HepG2 (cell line): ENCODE data around the gene CPNE2. TPM values are rescaled to one million over a fixed set of nuclear protein-coding genes. Genes with fewer than 3 reads are reported as not detected.
A peak's percentile ranks its signal among the peaks of the same experiment; 100 is the strongest.

Source experiments
- FOXC1 ChIP-seq: sonication (generic); formaldehyde crosslinking; IDR thresholded peaks from 2 replicates; pipeline ENCODE4 v1.8.0; 2022; ENCODE audit warnings: mild to moderate bottlenecking, missing genetic modification reagents, borderline replicate concordance
- HIVEP1 ChIP-seq: sonication (generic); formaldehyde crosslinking; IDR thresholded peaks from 2 replicates; pipeline ENCODE4 v1.4.0; 2020; ENCODE audit warnings: mild to moderate bottlenecking, missing genetic modification reagents
- HOMEZ ChIP-seq: IDR thresholded peaks from 2 replicates; pipeline ENCODE4 v1.6.1; 2016; ENCODE audit warnings: low read depth
- MAFG ChIP-seq: sonication (generic); formaldehyde crosslinking; IDR thresholded peaks from 2 replicates; pipeline ENCODE4 v1.5.1; 2020; ENCODE audit warnings: mild to moderate bottlenecking, missing genetic modification reagents
- MYPOP ChIP-seq: sonication (generic); formaldehyde crosslinking; IDR thresholded peaks from 2 replicates; pipeline ENCODE4 v1.8.1; 2023; ENCODE audit warnings: mild to moderate bottlenecking, moderate library complexity, missing genetic modification reagents
- RXRA ChIP-seq: sonication (generic); formaldehyde crosslinking; IDR thresholded peaks from 2 replicates; pipeline ENCODE4 v1.5.1; 2020; ENCODE audit warnings: missing genetic modification reagents
- SP1 ChIP-seq, 2 experiments: fragments of 450-650 bp in 1 of 2; sonication (generic) in 1 of 2; formaldehyde crosslinking in 1 of 2; IDR thresholded peaks; 2 replicates each; pipeline versions ENCODE4 v1.4.0 to v1.6.1; 2016 to 2020; ENCODE audit warnings: missing genetic modification reagents in 1 of 2
- ZBTB46 ChIP-seq: sonication (generic); formaldehyde crosslinking; IDR thresholded peaks from 2 replicates; pipeline ENCODE4 v1.4.0; 2020; ENCODE audit warnings: mild to moderate bottlenecking, missing genetic modification reagents, borderline replicate concordance
- ZHX2 ChIP-seq, 2 experiments: sonication (generic) in 1 of 2; formaldehyde crosslinking in 1 of 2; IDR thresholded peaks; 2 replicates each; pipeline versions ENCODE4 v1.6.1 to v1.9.0; 2014 to 2022; ENCODE audit warnings: antibody characterized with exemption in 1 of 2, borderline replicate concordance in 1 of 2, inconsistent platforms in 1 of 2, low read depth in 1 of 2, missing genetic modification reagents in 1 of 2
- ZNF605 ChIP-seq: sonication (generic); formaldehyde crosslinking; IDR thresholded peaks from 2 replicates; pipeline ENCODE4 v1.8.0; 2022; ENCODE audit warnings: mild to moderate bottlenecking, missing genetic modification reagents
- ZNF841 ChIP-seq: sonication (generic); formaldehyde crosslinking; IDR thresholded peaks from 2 replicates; pipeline ENCODE4 v1.8.1; 2023; ENCODE audit warnings: missing genetic modification reagents, borderline replicate concordance
- ZSCAN30 ChIP-seq: sonication (generic); formaldehyde crosslinking; IDR thresholded peaks from 2 replicates; pipeline ENCODE4 v1.5.0; 2020; ENCODE audit warnings: mild to moderate bottlenecking, missing genetic modification reagents
- polyA plus RNA-seq, 8 experiments: library from polyadenylated mRNA; depleted of rRNA in 3 of 8; stranded (reverse) in 7 of 8; unstranded in 1 of 8; fragments of >200 nt; fragmentation: Illumina TruSeq in 4 of 8; extraction: Trizol in 4 of 8; gene quantifications; 2 replicates each; pipeline versions ENCODE4 v1.2.1 to v1.2.3, GENCODE V29; 2011 to 2016; ENCODE audit warnings: low read depth in 4 of 8, missing spikeins in 1 of 8, mixed read lengths in 1 of 8; ENCODE audit not compliant: insufficient read depth in 1 of 8
- total RNA-seq, 5 experiments: library from RNA; depleted of rRNA; stranded (reverse); fragments of >200 nt; fragmentation: Illumina TruSeq; extraction: Trizol; gene quantifications; 2 replicates each; pipeline ENCODE4 v1.2.3, GENCODE V29; 2016; ENCODE audit warnings: low read depth in 1 of 5
- TF ChIP-seq, protein P1 (sequence below): sonication (generic); formaldehyde crosslinking; conservative IDR thresholded peaks from 2 replicates; pipeline ENCODE4 v1.5.0; 2020; ENCODE audit warnings: missing genetic modification reagents
- TF ChIP-seq, protein P2 (sequence below): sonication (generic); formaldehyde crosslinking; IDR thresholded peaks from 2 replicates; pipeline ENCODE4 v1.4.0; 2020; ENCODE audit warnings: mild to moderate bottlenecking, low read depth, missing genetic modification reagents

The CPNE2 gene
- total and polyA plus RNA-seq, 2 of the 13 experiments (the other 11 are each of a cell fraction or from before 2014, with no cell fraction given) = 10.6 to 23.3 TPM

GRCh38 chr16:57091200-57091974 lies 996 bp upstream of the CPNE2 start (continued):
- TF ChIP-seq, protein P1, sequence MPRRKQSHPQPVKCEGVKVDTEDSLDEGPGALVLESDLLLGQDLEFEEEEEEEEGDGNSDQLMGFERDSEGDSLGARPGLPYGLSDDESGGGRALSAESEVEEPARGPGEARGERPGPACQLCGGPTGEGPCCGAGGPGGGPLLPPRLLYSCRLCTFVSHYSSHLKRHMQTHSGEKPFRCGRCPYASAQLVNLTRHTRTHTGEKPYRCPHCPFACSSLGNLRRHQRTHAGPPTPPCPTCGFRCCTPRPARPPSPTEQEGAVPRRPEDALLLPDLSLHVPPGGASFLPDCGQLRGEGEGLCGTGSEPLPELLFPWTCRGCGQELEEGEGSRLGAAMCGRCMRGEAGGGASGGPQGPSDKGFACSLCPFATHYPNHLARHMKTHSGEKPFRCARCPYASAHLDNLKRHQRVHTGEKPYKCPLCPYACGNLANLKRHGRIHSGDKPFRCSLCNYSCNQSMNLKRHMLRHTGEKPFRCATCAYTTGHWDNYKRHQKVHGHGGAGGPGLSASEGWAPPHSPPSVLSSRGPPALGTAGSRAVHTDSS (CRISPR knock-in tag) = no peak
- TF ChIP-seq HIVEP1 (CRISPR knock-in tag) (no peak), ZHX2 (IDR thresholded peaks at IDR 0.05; ENCODE audit: low read depth) (no peak), ZHX2 (CRISPR knock-in tag; IDR thresholded peaks at IDR 0.05; ENCODE audit: borderline replicate concordance) (no peak), ZBTB46 (no peak), ZSCAN30 (CRISPR knock-in tag) (no peak), MYPOP (CRISPR knock-in tag) (no peak), RXRA (CRISPR knock-in tag) (peak; percentile 53; the same call in 1 of the 2 replicates), ZNF841 (CRISPR knock-in tag) (no peak), HOMEZ (CRISPR knock-in tag) (no peak), MAFG (CRISPR knock-in tag) (no peak), FOXC1 (CRISPR knock-in tag) (0 out of 2 replicates have a peak, but pooled peaks have one; percentile 20), ZNF605 (CRISPR knock-in tag) (0 out of 2 replicates have a peak, but pooled peaks have one; percentile 10), SP1 (IDR thresholded peaks at IDR 0.05) (no peak), SP1 (CRISPR knock-in tag; IDR thresholded peaks at IDR 0.05) (no peak)
- TF ChIP-seq, protein P2, sequence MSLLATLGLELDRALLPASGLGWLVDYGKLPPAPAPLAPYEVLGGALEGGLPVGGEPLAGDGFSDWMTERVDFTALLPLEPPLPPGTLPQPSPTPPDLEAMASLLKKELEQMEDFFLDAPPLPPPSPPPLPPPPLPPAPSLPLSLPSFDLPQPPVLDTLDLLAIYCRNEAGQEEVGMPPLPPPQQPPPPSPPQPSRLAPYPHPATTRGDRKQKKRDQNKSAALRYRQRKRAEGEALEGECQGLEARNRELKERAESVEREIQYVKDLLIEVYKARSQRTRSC (CRISPR knock-in tag) = no peak
